Neural progenitor cell (in vitro differentiated cells): ENCODE results near the gene DNER. TPM values are rescaled to one million over a fixed set of nuclear protein-coding genes. Genes with fewer than 3 reads are reported as not detected.

Experiments
- DNase-seq: peaks from one replicate; pipeline ENCODE4 v3.0.0-alpha.2; 2016; ENCODE audit warnings: low spot score
- H2AFZ ChIP-seq: fragments of 200-600 bp; sonication (generic); replicated peaks from 2 replicates; pipeline ENCODE4 v1.6.1; 2016; ENCODE audit warnings: antibody characterized with exemption
- H3F3A ChIP-seq: fragments of 200-600 bp; sonication (generic); 2 replicates; pipeline ENCODE4 v1.6.1; 2016; ENCODE audit warnings: antibody characterized with exemption, low read depth
- H3K27ac ChIP-seq: fragments of 200-600 bp; sonication (generic); 2 replicates; pipeline ENCODE4 v1.5.1; 2016; ENCODE audit warnings: mild to moderate bottlenecking
- H3K27me3 ChIP-seq: fragments of 200-600 bp; sonication (generic); 2 replicates; pipeline ENCODE4 v1.6.1; 2016; ENCODE audit warnings: mild to moderate bottlenecking, moderate library complexity
- H3K36me3 ChIP-seq: fragments of 200-600 bp; sonication (generic); 2 replicates; pipeline ENCODE4 v1.5.1; 2016
- H3K4me1 ChIP-seq: fragments of 200-600 bp; sonication (generic); 2 replicates; pipeline ENCODE4 v1.6.1; 2016; ENCODE audit warnings: mixed run types
- H3K4me2 ChIP-seq: fragments of 200-600 bp; sonication (generic); 2 replicates; pipeline ENCODE4 v1.6.1; 2016
- H3K4me3 ChIP-seq: fragments of 200-600 bp; sonication (generic); 2 replicates; pipeline ENCODE4 v1.5.1; 2016
- H3K79me2 ChIP-seq: fragments of 200-600 bp; sonication (generic); 2 replicates; pipeline ENCODE4 v1.6.1; 2016; ENCODE audit warnings: low read depth
- H3K9ac ChIP-seq: fragments of 200-600 bp; sonication (generic); 2 replicates; pipeline ENCODE4 v1.6.1; 2016
- H3K9me3 ChIP-seq: fragments of 200-600 bp; sonication (generic); 2 replicates; pipeline ENCODE4 v1.5.1; 2016; ENCODE audit warnings: low read depth
- H4K20me1 ChIP-seq: fragments of 200-600 bp; sonication (generic); 2 replicates; pipeline ENCODE4 v1.6.1; 2016; ENCODE audit warnings: low read depth
- H3K27ac Mint-ChIP-seq: 3 replicates; pipeline ENCODE4 v1.8.0; 2021; ENCODE audit warnings: mixed read lengths
- H3K27me3 Mint-ChIP-seq: 2 replicates; pipeline ENCODE4 v1.8.0; 2022; ENCODE audit warnings: low read depth, mild to moderate bottlenecking, inconsistent platforms, moderate library complexity, mixed read lengths; ENCODE audit not compliant: insufficient read depth
- H3K36me3 Mint-ChIP-seq: 3 replicates; pipeline ENCODE4 v1.8.0; 2021; ENCODE audit warnings: mixed read lengths
- H3K4me1 Mint-ChIP-seq: 3 replicates; pipeline ENCODE4 v1.8.0; 2021; ENCODE audit warnings: mixed read lengths
- H3K4me3 Mint-ChIP-seq: 3 replicates; pipeline ENCODE4 v1.8.0; 2021; ENCODE audit warnings: mild to moderate bottlenecking, moderate library complexity, mixed read lengths
- H3K9me3 Mint-ChIP-seq: 3 replicates; pipeline ENCODE4 v1.8.0; 2020; ENCODE audit warnings: mixed read lengths
- EZH2 ChIP-seq: fragments of 200-600 bp; sonication (generic); IDR thresholded peaks from 2 replicates; pipeline ENCODE4 v1.6.1; 2017; ENCODE audit warnings: antibody characterized with exemption, mild to moderate bottlenecking, moderate library complexity
- EZH2phosphoT487 ChIP-seq: fragments of 200-600 bp; sonication (generic); IDR thresholded peaks from 2 replicates; pipeline ENCODE4 v1.6.1; 2017; ENCODE audit warnings: antibody characterized with exemption
- total RNA-seq: library from RNA; depleted of rRNA; stranded (reverse); fragments of >200 nt; gene quantifications from 2 replicates; pipeline ENCODE4 v1.2.3, GENCODE V29; 2015; ENCODE audit warnings: low replicate concordance
- TF ChIP-seq, protein P1 (sequence below): fragments of 200-600 bp; sonication (generic); IDR thresholded peaks from 2 replicates; pipeline ENCODE4 v1.5.1; 2017; ENCODE audit warnings: antibody characterized with exemption, mild to moderate bottlenecking

The DNER gene
- total RNA-seq, 1 donor from 2014 or later, result 0.97 TPM

DNA sequence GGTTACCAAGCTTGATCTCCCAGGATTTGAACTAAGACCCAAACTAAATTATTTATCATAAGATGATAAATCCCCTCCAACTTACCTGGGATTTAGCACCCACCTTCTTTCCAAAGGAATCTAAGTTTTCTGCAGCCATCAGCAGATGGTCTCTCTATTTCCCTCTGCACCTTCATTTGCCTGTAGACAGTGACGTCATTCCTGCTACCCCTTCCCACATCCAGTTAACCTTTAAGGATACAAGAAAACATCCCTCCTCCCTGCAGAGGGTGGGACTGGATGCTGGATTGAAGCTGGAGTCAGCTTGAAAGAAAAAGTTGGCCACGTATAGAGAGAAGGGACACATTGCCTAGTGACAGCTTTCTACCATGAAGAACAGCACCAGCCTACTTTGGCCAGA is 3.7 kb upstream of the DNER start:
- Histone ChIP-seq H4K20me1 (peaks cover 27% of the 10 kb centered on the region), H3K36me3 (no peaks in the 10 kb centered on the region), H3K9me3 (no peaks in the 10 kb centered on the region), H3K4me2 (no peak overlapping the region), H3K27ac (no peak overlapping the region), H2AFZ (no peak overlapping the region), H3K4me1 (peaks cover 4% of the 10 kb centered on the region), H3K79me2 (no peaks in the 10 kb centered on the region), H3K27me3 (peaks cover 67% of the 10 kb centered on the region), H3F3A (peaks cover 15% of the 10 kb centered on the region), H3K4me3 (no peak overlapping the region), H3K9ac (no peak overlapping the region)
- no peak overlapping the region for H3K4me3 Mint-ChIP-seq
- no peaks in the 10 kb centered on the region for H3K9me3 Mint-ChIP-seq
- H3K4me1 Mint-ChIP-seq, result peaks cover 10% of the 10 kb centered on the region
- peaks cover 24% of the 10 kb centered on the region for H3K27me3 Mint-ChIP-seq
- no peak for DNase-seq
- no peaks in the 10 kb centered on the region for H3K36me3 Mint-ChIP-seq
- TF ChIP-seq EZH2phosphoT487 (no peak), EZH2 (no peak)
- TF ChIP-seq, protein P1, sequence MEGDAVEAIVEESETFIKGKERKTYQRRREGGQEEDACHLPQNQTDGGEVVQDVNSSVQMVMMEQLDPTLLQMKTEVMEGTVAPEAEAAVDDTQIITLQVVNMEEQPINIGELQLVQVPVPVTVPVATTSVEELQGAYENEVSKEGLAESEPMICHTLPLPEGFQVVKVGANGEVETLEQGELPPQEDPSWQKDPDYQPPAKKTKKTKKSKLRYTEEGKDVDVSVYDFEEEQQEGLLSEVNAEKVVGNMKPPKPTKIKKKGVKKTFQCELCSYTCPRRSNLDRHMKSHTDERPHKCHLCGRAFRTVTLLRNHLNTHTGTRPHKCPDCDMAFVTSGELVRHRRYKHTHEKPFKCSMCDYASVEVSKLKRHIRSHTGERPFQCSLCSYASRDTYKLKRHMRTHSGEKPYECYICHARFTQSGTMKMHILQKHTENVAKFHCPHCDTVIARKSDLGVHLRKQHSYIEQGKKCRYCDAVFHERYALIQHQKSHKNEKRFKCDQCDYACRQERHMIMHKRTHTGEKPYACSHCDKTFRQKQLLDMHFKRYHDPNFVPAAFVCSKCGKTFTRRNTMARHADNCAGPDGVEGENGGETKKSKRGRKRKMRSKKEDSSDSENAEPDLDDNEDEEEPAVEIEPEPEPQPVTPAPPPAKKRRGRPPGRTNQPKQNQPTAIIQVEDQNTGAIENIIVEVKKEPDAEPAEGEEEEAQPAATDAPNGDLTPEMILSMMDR, result no peak
- no peak overlapping the region for H3K27ac Mint-ChIP-seq

DNA sequence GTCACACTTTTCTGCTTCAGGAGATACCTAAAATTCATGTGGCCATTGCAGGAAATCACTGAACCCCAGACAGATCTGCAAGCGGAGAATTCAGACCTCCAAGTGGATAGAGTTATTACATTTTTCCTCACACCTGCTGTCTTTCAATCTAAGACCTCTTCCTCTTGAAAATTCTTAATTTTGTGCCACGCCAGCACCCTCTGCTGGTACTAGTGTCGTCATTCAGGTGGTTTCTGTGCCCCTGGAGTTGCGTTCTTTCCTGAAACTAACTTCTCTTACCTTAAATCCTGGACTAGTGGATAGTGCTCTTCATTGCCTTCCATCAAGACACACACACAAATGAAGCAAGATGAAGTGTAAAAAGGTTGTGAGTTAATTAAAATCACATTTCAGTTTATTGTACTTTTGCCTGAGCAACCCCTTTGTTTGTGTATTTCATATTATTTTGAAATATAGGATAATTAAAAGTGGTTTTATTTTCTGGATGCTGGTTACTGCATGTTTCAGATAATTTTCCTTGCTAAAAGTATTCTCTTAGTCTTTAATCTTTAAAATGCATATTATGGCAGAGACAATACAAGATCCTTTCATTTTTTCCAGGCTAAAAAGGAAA is 1.6 kb upstream of the DNER start:
- Mint-ChIP-seq H3K4me1 (peaks cover 16% of the 10 kb centered on the region), H3K36me3 (no peaks in the 10 kb centered on the region), H3K4me3 (peak overlapping the region; percentile 75), H3K9me3 (peaks cover 5% of the 10 kb centered on the region), H3K27ac (no peak overlapping the region), H3K27me3 (peaks cover 45% of the 10 kb centered on the region)
- H3K79me2 ChIP-seq, result no peaks in the 10 kb centered on the region
- H3K4me2 ChIP-seq, result peak overlapping the region; percentile 88
- peak overlapping the region; percentile 80 for H3K4me3 ChIP-seq
- H3K9ac ChIP-seq, result no peak overlapping the region
- peaks cover 15% of the 10 kb centered on the region for H3F3A ChIP-seq
- H2AFZ ChIP-seq, result no peak overlapping the region
- H3K27me3 ChIP-seq, result peaks cover 88% of the 10 kb centered on the region
- peak; percentile 65 for DNase-seq
- TF ChIP-seq, protein P1, result peak; percentile 71
- TF ChIP-seq EZH2phosphoT487, result no peak
- H3K4me1 ChIP-seq, result peaks cover 4% of the 10 kb centered on the region
- peaks cover 39% of the 10 kb centered on the region for H4K20me1 ChIP-seq
- no peaks in the 10 kb centered on the region for H3K36me3 ChIP-seq
- no peak overlapping the region for H3K27ac ChIP-seq
- H3K9me3 ChIP-seq, result no peaks in the 10 kb centered on the region

DNA sequence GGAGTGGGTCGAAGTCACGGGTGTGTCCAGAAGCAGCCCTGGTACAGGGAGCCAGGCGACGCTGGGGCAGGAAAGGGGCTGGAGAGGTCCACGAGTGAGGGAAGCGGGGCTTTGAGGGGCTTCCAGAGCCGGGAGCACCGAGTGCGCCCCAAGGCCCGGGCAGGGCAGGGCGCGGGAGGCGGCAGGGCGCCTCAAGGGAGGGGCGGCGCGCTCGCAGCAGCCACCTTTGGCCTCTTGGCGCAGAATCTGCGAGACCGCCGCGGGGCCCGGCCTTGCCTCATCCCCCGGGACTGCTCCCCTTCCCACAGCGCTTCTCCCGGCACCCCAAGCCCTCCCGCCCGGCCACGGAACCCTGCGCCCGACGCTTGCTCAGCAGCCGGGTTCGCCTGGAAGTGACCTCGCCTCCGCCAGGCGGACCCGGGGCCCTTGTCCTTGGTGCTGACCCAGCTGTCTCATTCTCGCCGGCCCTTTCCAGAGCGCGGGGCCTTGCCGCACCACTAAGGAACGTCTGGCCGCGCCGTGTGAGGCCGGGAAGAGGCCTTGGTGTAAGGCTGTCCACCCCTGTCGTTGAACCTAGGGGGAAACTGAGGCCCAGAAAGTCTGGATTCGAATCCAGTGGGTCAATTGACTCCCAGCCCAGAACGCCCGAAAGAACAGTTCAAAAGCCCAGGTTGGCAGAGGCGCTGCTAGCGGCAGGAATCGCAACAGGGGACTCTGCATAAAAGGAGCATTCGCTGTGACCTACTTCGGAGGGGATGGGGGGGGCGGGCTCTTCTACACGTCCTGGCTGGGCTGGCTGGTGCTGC is 584 bp upstream of the DNER start:
- peaks cover 19% of the 10 kb centered on the region for H3K4me1 Mint-ChIP-seq
- H3K27ac Mint-ChIP-seq, result no peak overlapping the region
- H2AFZ ChIP-seq, result no peak overlapping the region
- peaks cover 52% of the 10 kb centered on the region for H3K27me3 Mint-ChIP-seq
- H3K4me3 ChIP-seq, result peak overlapping the region; percentile 80
- H4K20me1 ChIP-seq, result peaks cover 39% of the 10 kb centered on the region
- peaks cover 15% of the 10 kb centered on the region for H3F3A ChIP-seq
- H3K36me3 ChIP-seq, result no peaks in the 10 kb centered on the region
- peaks cover 4% of the 10 kb centered on the region for H3K4me1 ChIP-seq
- H3K4me3 Mint-ChIP-seq, result peak overlapping the region; percentile 75
- H3K9me3 Mint-ChIP-seq, result peaks cover 5% of the 10 kb centered on the region
- TF ChIP-seq EZH2phosphoT487 (no peak), EZH2 (peak; percentile 61)
- peak; percentile 89 for DNase-seq
- no peaks in the 10 kb centered on the region for H3K36me3 Mint-ChIP-seq
- no peaks in the 10 kb centered on the region for H3K79me2 ChIP-seq
- no peak overlapping the region for H3K9ac ChIP-seq
- peak overlapping the region; percentile 88 for H3K4me2 ChIP-seq
- peaks cover 98% of the 10 kb centered on the region for H3K27me3 ChIP-seq
- H3K27ac ChIP-seq, result no peak overlapping the region
- H3K9me3 ChIP-seq, result no peaks in the 10 kb centered on the region
